GM23338 (cell line): ENCODE data around the gene PTPN13. TPM values are rescaled to one million over a fixed set of nuclear protein-coding genes. Genes with fewer than 3 reads are reported as not detected.

ENCODE experiments used
- polyA plus RNA-seq: library from polyadenylated mRNA; unstranded; fragments of >200 nt; fragmentation: Nextera tagmentation; extraction: Ambion mirVana; gene quantifications from 2 replicates; pipeline ENCODE4 v1.2.1, GENCODE V29; 2016
- total RNA-seq: library from RNA; depleted of rRNA; stranded (reverse); fragments of >200 nt; shearing (Covaris generic); gene quantifications from 2 replicates; pipeline ENCODE4 v1.2.3, GENCODE V29; 2014; rRNA removed

PTPN13 gene
- total and polyA plus RNA-seq, 2 experiments from 2014 or later: 12.6 to 49.9 TPM

Other genes starting within 250 kb of the PTPN13 start
- gene MAPK10, start 234.3 kb upstream of the PTPN13 start, total RNA-seq: 8.1 and 10.3 TPM in 2 replicates
- 2.6 and 3.6 TPM in 2 replicates for gene MAPK10, start 234.3 kb upstream of the PTPN13 start, polyA plus RNA-seq